ENCODE measurements around the gene GATAD2A.

DNA sequence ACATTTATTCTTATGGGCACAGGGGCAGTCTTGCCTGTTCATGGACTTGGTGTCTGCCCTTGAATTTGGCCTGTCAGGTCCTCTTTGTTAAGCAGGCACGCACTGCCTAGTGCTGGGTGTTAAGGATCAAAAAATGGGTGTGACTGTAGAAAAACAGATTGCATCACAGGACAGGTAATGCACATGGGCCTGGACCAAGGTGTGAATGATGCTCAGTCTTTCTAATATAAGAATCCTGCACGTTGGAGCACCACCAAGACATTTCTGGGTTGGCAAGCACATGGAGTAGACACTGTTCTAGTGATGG is 33.7 kb downstream of the GATAD2A start:
- TF ChIP-seq EP300 (IDR thresholded peaks at IDR 0.05) (no peak), POLR2A (IDR thresholded peaks at IDR 0.05; ENCODE audit: low read depth) (no peak), POLR2AphosphoS5 (IDR thresholded peaks at IDR 0.05) (no peak)
- TF ChIP-seq, protein P1, sequence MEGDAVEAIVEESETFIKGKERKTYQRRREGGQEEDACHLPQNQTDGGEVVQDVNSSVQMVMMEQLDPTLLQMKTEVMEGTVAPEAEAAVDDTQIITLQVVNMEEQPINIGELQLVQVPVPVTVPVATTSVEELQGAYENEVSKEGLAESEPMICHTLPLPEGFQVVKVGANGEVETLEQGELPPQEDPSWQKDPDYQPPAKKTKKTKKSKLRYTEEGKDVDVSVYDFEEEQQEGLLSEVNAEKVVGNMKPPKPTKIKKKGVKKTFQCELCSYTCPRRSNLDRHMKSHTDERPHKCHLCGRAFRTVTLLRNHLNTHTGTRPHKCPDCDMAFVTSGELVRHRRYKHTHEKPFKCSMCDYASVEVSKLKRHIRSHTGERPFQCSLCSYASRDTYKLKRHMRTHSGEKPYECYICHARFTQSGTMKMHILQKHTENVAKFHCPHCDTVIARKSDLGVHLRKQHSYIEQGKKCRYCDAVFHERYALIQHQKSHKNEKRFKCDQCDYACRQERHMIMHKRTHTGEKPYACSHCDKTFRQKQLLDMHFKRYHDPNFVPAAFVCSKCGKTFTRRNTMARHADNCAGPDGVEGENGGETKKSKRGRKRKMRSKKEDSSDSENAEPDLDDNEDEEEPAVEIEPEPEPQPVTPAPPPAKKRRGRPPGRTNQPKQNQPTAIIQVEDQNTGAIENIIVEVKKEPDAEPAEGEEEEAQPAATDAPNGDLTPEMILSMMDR (IDR thresholded peaks at IDR 0.05) = no peak

Data from esophagus muscularis mucosa (tissue), 4 donors.